Brain microvascular endothelial cell (primary cell): ENCODE measurements around the gene L1CAM.

Source experiments
- DNase-seq: peaks from one replicate; pipeline ENCODE4 v3.0.0-alpha.2; 2020
- H3K27ac ChIP-seq: fragments of 250-450 bp; sonication (Bioruptor Pico); 2 replicates; pipeline ENCODE4 v1.5.1; 2020; ENCODE audit warnings: mild to moderate bottlenecking, moderate library complexity
- H3K27me3 ChIP-seq: fragments of 250-450 bp; sonication (Bioruptor Pico); replicated peaks from 2 replicates; pipeline ENCODE4 v1.5.1; 2020; ENCODE audit warnings: mild to moderate bottlenecking
- H3K36me3 ChIP-seq: fragments of 250-450 bp; sonication (Bioruptor Pico); replicated peaks from 2 replicates; pipeline ENCODE4 v1.5.1; 2020; ENCODE audit warnings: mild to moderate bottlenecking
- H3K4me3 ChIP-seq: 2 replicates; pipeline ENCODE4 v1.5.1; 2011; ENCODE audit warnings: low read depth, mild to moderate bottlenecking, control low read depth, low read length, moderate library complexity
- CTCF ChIP-seq: IDR thresholded peaks from 2 replicates; pipeline ENCODE4 v1.5.1; 2011; ENCODE audit warnings: low read depth, mild to moderate bottlenecking, moderate library complexity, low read length, control low read depth, inconsistent platforms; ENCODE audit errors: missing control alignments
- in situ Hi-C: cut with HindIII; loops from 2 replicates; pipeline ENCODE4 v1.10.0; 2017; ENCODE audit warnings: low sequenced_read_pairs, low pct_ligation_motif_present

L1CAM gene

GRCh38 chrX:153874366-153875125, 11.4 kb downstream of the L1CAM start:
- Histone ChIP-seq H3K36me3 (no peaks in the 10 kb centered on the region), H3K27me3 (peaks cover 2% of the 10 kb centered on the region), H3K27ac (no peak overlapping the region), H3K4me3 (no peak overlapping the region)
- DNase-seq, result no peak
- in situ Hi-C loops, result no loop called here
- no peak for TF ChIP-seq CTCF

- H3K36me3 ChIP-seq, result no peaks in the 10 kb centered on the region
- DNase-seq, result no peak
- no peak for TF ChIP-seq CTCF
- H3K27ac ChIP-seq, result no peak overlapping the region
- in situ Hi-C loops, result no loop called here
- peaks cover 2% of the 10 kb centered on the region for H3K27me3 ChIP-seq
- no peak overlapping the region for H3K4me3 ChIP-seq
Observed at GRCh38 chrX:153874085-153874365, 11.9 kb downstream of the L1CAM start.

- TF ChIP-seq CTCF, result no peak
- no peaks in the 10 kb centered on the region for H3K36me3 ChIP-seq
- H3K27me3 ChIP-seq, result peaks cover 2% of the 10 kb centered on the region
- no peak overlapping the region for H3K27ac ChIP-seq
- in situ Hi-C loops, result no loop called here
- no peak for DNase-seq
- H3K4me3 ChIP-seq, result no peak overlapping the region
Observed at GRCh38 chrX:153873282-153874084, 12.5 kb downstream of the L1CAM start.

- no peak for TF ChIP-seq CTCF
- H3K36me3 ChIP-seq, result no peaks in the 10 kb centered on the region
- H3K4me3 ChIP-seq, result no peak overlapping the region
- no peak for DNase-seq
- H3K27ac ChIP-seq, result no peak overlapping the region
- in situ Hi-C loops, result no loop called here
- peaks cover 2% of the 10 kb centered on the region for H3K27me3 ChIP-seq
Observed at GRCh38 chrX:153871946-153872878, 13.8 kb downstream of the L1CAM start.

- no peak for TF ChIP-seq CTCF
- in situ Hi-C loops, result no loop called here
- DNase-seq, result no peak
- no peak overlapping the region for H3K27ac ChIP-seq
- H3K27me3 ChIP-seq, result peaks cover 2% of the 10 kb centered on the region
- H3K4me3 ChIP-seq, result no peak overlapping the region
- no peaks in the 10 kb centered on the region for H3K36me3 ChIP-seq
Observed at GRCh38 chrX:153871451-153871850, 14.5 kb downstream of the L1CAM start.
